Activated CD8-positive, alpha-beta T cell treated with anti-CD3 and anti-CD28 coated beads for 36 hours (primary cell): ENCODE data around the gene COPS3. TPM values are rescaled to one million over a fixed set of nuclear protein-coding genes. Genes with fewer than 3 reads are reported as not detected.

Source experiments
- ATAC-seq: fragments of 200-7000 bp; cut with Tn5 transposase; one replicate; pipeline ENCODE4 v1.10.0; 2021; ENCODE audit warnings: mild to moderate bottlenecking, moderate library complexity
- CTCF ChIA-PET: fragments of 350-600 bp; sonication (Branson Sonifier 250); formaldehyde crosslinking; loops from one replicate; lab custom pipeline; 2021; ENCODE audit warnings: antibody characterized with exemption; lab: Charles Lee
- POLR2A ChIA-PET: fragments of 350-600 bp; sonication (Branson Sonifier 250); formaldehyde crosslinking; loops from one replicate; lab custom pipeline; 2021; ENCODE audit warnings: antibody characterized with exemption; lab: Charles Lee
- DNase-seq: peaks from one replicate; pipeline ENCODE4 v3.0.0-alpha.2; 2020
- H3K27ac Mint-ChIP-seq: one replicate; pipeline ENCODE4 v1.8.0; 2021; ENCODE audit warnings: mild to moderate bottlenecking, mixed read lengths
- H3K27me3 Mint-ChIP-seq: one replicate; pipeline ENCODE4 v1.8.0; 2021; ENCODE audit warnings: mixed read lengths
- H3K36me3 Mint-ChIP-seq: one replicate; pipeline ENCODE4 v1.8.0; 2021; ENCODE audit warnings: low read depth, mixed read lengths
- H3K4me1 Mint-ChIP-seq: one replicate; pipeline ENCODE4 v1.8.0; 2021; ENCODE audit warnings: low read depth, mixed read lengths
- H3K4me3 Mint-ChIP-seq: one replicate; pipeline ENCODE4 v1.8.0; 2021; ENCODE audit warnings: mild to moderate bottlenecking, moderate library complexity, mixed read lengths
- H3K9me3 Mint-ChIP-seq: one replicate; pipeline ENCODE4 v1.8.0; 2021; ENCODE audit warnings: mixed read lengths
- intact Hi-C: fragments of 100-400 bp; cut with micrococcal nuclease; formaldehyde crosslinking; loops from one replicate; pipeline ENCODE4 v1.10.0; 2022
- total RNA-seq, 2 experiments: library from RNA; stranded (reverse); gene quantifications; one replicate each; pipeline ENCODE4 v1.2.3, GENCODE V29; 2021
- TF ChIP-seq, protein P1 (sequence below): fragments of 200-600 bp; IDR thresholded peaks from one replicate; pipeline ENCODE4 v1.8.0; 2022; ENCODE audit warnings: antibody characterized with exemption, mild to moderate bottlenecking

The COPS3 gene
- total RNA-seq, 2 experiments from 2014 or later: 91.1 to 99.8 TPM

- ChIA-PET CTCF (interaction anchor here (1.4 kb wide), 1 partner anchor 8 kb away, joined by 4 read pairs; no protein-coding TSS in a partner anchor), POLR2A (interaction anchor here (0.5 to 2.3 kb wide), 3 partner anchors 8 to 40 kb away, joined by 3 to 7 read pairs (median 3); no protein-coding TSS in a partner anchor)
- Mint-ChIP-seq H3K4me3 (peak overlapping the region; percentile 93), H3K27ac (peak overlapping the region; percentile 96), H3K27me3 (no peaks in the 10 kb centered on the region), H3K9me3 (no peaks in the 10 kb centered on the region), H3K4me1 (peaks cover 26% of the 10 kb centered on the region), H3K36me3 (peaks cover 28% of the 10 kb centered on the region)
- ATAC-seq (no peak), DNase-seq (no peak)
- TF ChIP-seq, protein P1, sequence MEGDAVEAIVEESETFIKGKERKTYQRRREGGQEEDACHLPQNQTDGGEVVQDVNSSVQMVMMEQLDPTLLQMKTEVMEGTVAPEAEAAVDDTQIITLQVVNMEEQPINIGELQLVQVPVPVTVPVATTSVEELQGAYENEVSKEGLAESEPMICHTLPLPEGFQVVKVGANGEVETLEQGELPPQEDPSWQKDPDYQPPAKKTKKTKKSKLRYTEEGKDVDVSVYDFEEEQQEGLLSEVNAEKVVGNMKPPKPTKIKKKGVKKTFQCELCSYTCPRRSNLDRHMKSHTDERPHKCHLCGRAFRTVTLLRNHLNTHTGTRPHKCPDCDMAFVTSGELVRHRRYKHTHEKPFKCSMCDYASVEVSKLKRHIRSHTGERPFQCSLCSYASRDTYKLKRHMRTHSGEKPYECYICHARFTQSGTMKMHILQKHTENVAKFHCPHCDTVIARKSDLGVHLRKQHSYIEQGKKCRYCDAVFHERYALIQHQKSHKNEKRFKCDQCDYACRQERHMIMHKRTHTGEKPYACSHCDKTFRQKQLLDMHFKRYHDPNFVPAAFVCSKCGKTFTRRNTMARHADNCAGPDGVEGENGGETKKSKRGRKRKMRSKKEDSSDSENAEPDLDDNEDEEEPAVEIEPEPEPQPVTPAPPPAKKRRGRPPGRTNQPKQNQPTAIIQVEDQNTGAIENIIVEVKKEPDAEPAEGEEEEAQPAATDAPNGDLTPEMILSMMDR: no peak
- intact Hi-C loops: no loop called here
Observed at GRCh38 chr17:17204041-17204591, 76.9 kb downstream of the COPS3 start.

GRCh38 chr17:17203173-17203730, 77.8 kb downstream of the COPS3 start:
- Mint-ChIP-seq H3K4me1 (peaks cover 26% of the 10 kb centered on the region), H3K36me3 (peaks cover 28% of the 10 kb centered on the region), H3K27ac (no peak overlapping the region), H3K27me3 (no peaks in the 10 kb centered on the region), H3K9me3 (no peaks in the 10 kb centered on the region), H3K4me3 (no peak overlapping the region)
- CTCF ChIA-PET: no interaction called here
- TF ChIP-seq, protein P1: no peak
- no peak for DNase-seq
- intact Hi-C loops: no loop called here
- ATAC-seq: no peak
- POLR2A ChIA-PET: no interaction called here

- DNase-seq: no peak
- Mint-ChIP-seq H3K27ac (no peak overlapping the region), H3K4me1 (peaks cover 31% of the 10 kb centered on the region), H3K9me3 (no peaks in the 10 kb centered on the region), H3K36me3 (peaks cover 28% of the 10 kb centered on the region), H3K27me3 (no peaks in the 10 kb centered on the region), H3K4me3 (no peak overlapping the region)
- ATAC-seq: no peak
- POLR2A ChIA-PET: interaction anchor here (1.2 kb wide), 1 partner anchor 10 kb away, joined by 4 read pairs; no protein-coding TSS in a partner anchor
- intact Hi-C loops: no loop called here
- CTCF ChIA-PET: interaction anchor here (0.9 to 1.2 kb wide), 2 partner anchors 10 to 21 kb away, joined by 3 read pairs; no protein-coding TSS in a partner anchor
- TF ChIP-seq, protein P1: no peak
Observed at GRCh38 chr17:17201907-17202306, 79.1 kb downstream of the COPS3 start.

- intact Hi-C loops: no loop called here
- ChIA-PET CTCF (interaction anchor here (0.7 to 1.2 kb wide), 3 partner anchors 10 to 20 kb away, joined by 3 read pairs; no protein-coding TSS in a partner anchor), POLR2A (interaction anchor here (0.6 to 1.4 kb wide), 2 partner anchors 10 to 21 kb away, joined by 3 read pairs; no protein-coding TSS in a partner anchor)
- Mint-ChIP-seq H3K4me3 (no peak overlapping the region), H3K9me3 (no peaks in the 10 kb centered on the region), H3K4me1 (peaks cover 28% of the 10 kb centered on the region), H3K27me3 (no peaks in the 10 kb centered on the region), H3K36me3 (peaks cover 28% of the 10 kb centered on the region), H3K27ac (no peak overlapping the region)
- no peak for ATAC-seq
- DNase-seq: no peak
- TF ChIP-seq, protein P1: no peak
Observed at GRCh38 chr17:17201271-17201670, 79.8 kb downstream of the COPS3 start.

- CTCF ChIA-PET: interaction anchor here (0.7 kb wide), 1 partner anchor 10 kb away, joined by 3 read pairs; no protein-coding TSS in a partner anchor
- Mint-ChIP-seq H3K4me3 (no peak overlapping the region), H3K27me3 (no peaks in the 10 kb centered on the region), H3K4me1 (peaks cover 28% of the 10 kb centered on the region), H3K27ac (no peak overlapping the region), H3K9me3 (no peaks in the 10 kb centered on the region), H3K36me3 (peaks cover 28% of the 10 kb centered on the region)
- no peak for ATAC-seq
- DNase-seq: no peak
- POLR2A ChIA-PET: interaction anchor here (0.6 to 1.4 kb wide), 5 partner anchors 10 to 72 kb away, joined by 3 read pairs; no protein-coding TSS in a partner anchor
- intact Hi-C loops: no loop called here
- TF ChIP-seq, protein P1: no peak
Observed at GRCh38 chr17:17200831-17201230, 80.2 kb downstream of the COPS3 start.
